Activated CD4-positive, alpha-beta T cell treated with anti-CD3 and anti-CD28 coated beads for 1 hour (primary cell): ENCODE results near the gene SLF2.
"Not testable (repeated sequence)": the region's sequence is repeated elsewhere in the genome, so short reads cannot be mapped to it uniquely, and the experiment has no call there.

Experiments
- DNase-seq: peaks from one replicate; pipeline ENCODE4 v3.0.0-alpha.2; 2020

The SLF2 gene

GRCh38 chr10:100967332-100967731 lies 54.6 kb downstream of the SLF2 start:
- DNase-seq, result no peak

DNA sequence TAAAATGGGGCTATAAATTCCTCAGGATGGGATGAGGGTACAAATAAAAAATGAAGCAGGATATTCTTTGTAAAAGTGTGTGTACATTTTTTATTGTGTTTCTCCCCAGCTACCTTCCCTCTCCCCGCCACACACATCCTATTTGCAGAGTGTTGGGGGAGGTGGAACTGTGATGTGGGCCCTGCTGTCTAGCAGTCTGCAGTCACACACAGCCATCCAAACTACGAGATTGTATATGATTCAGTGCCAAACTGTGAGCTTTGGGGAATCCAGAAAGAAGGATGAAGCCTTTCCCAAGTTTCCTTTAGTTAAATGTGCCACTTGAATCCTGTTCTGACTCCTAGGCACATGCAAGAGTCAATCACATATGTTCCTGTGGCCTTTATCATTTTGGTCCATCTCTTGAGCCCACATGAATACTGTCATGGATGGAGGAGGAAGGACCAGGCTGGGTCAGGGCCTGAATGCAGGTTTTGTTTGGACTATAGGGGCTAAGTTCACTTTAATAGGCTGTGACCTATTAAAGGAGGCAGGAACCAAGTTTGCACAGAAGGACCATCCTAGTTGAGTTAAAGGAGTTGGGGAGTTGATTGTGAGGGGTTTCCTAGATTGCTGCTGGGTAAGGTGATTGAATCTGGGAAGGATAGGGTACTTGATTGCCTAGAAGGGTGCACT lies 55.4 kb downstream of the SLF2 start:
- no peak for DNase-seq

- DNase-seq, result no peak
Measured at GRCh38 chr10:100968863-100969186, 56.1 kb downstream of the SLF2 start.

- DNase-seq, result no peak
Measured at GRCh38 chr10:100969187-100970075, 56.7 kb downstream of the SLF2 start, which contains the start of gene SEMA4G. TSS of gene SEMA4G (plus strand) at chr10:100969504. CDS start at chr10:100972913, 3,409 bp downstream.

- no peak for DNase-seq
Measured at GRCh38 chr10:100970076-100970913, 57.5 kb downstream of the SLF2 start.

- DNase-seq, result no peak
Measured at GRCh38 chr10:100970914-100971811, 58.4 kb downstream of the SLF2 start.

DNA sequence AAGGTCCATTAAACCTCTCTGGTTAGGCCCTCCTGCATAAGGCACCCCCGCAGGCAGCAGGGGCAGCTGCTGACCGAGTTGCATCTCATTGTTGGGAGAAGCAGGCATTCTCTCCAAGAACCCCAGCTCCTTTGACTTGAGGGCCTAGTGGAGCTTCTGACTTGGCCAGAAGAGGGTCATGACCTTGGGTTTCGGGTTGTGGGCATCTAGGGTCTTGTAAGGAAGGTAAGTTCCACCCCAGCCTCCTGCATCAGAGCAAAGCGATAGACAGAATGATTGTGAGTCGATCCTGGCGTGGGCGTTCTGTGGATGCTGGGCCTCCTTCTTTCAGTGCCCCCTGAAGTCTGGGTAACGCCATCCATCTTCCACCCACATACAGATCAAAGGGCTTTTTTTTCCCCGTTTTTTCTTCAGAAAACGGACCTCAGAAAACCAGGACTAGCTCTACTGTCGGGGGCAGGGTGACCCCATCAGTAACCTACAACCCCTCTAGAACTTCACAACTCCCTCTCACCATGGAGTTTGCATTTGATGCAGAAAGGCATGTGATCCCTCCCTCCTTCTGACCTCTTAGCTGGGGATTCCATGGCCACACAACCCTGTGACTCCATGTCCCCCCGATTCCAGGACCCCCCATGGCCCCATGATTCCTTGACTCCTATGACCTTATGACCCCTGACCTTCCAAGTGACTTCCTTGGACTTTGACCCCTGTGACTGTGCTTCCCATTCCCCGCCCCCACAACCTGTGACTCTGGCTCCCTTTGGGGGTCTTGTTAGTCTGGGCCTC lies 59.5 kb downstream of the SLF2 start:
- no peak for DNase-seq

GRCh38 chr10:100972904-100973535 lies 60.3 kb downstream of the SLF2 start:
- DNase-seq, result no peak

DNA sequence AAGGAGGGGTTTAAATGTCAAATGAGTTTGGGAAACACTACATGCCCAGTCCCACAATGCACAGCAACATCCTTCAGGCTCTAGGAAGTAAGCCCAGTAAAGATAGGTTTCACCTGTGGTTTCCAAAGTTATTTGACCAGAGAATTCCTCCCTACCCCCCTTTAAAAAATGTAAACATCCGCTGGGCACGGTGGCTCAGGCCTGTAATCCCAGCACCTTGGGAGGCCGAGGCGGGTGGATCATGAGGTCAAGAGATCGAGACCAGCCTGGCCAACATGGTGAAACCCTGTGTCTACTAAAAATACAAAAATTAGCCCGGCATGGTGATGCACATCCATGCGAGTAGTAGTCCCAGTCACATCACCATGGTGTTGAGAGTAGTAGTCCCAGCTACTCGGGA lies 62.6 kb downstream of the SLF2 start:
- DNase-seq, result not testable (repeated sequence)

DNA sequence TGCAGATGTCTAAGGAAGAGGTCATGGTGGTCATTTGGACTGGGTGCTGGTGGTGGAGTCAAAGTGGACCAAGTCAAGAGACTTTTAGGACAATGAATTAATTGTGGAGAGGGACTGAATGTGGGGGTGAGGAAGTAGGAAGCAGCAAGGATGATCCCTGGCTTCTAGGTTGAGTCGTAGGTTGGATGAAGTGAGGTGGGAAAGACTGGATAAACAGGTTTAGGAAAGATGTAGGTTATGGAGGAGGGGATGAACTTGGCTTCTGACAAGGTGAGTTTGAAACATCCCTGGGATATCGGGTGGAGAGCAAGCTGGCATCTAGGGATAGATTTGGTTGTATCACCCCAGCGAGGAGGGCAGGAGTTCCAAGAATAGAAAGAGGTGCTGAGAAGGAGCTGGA lies 64.1 kb downstream of the SLF2 start:
- no peak for DNase-seq

DNA sequence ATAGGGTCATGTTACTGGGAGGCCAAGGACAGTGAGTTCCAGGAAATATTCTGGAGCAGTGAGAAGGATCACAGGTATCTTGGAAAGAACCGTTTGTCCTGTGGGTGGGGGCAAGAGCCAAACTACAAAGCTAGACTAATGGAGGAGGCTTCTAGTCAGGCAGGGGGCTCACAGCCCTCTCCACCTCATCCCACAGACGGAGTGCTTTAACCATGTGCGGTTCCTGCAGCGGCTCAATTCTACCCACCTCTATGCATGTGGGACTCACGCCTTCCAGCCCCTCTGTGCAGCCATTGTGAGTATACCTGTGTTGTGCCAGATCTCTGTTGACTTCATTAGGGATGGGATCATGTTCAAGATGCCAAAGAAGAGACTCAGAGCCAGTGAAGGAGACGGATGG lies 64.7 kb downstream of the SLF2 start:
- no peak for DNase-seq

DNA sequence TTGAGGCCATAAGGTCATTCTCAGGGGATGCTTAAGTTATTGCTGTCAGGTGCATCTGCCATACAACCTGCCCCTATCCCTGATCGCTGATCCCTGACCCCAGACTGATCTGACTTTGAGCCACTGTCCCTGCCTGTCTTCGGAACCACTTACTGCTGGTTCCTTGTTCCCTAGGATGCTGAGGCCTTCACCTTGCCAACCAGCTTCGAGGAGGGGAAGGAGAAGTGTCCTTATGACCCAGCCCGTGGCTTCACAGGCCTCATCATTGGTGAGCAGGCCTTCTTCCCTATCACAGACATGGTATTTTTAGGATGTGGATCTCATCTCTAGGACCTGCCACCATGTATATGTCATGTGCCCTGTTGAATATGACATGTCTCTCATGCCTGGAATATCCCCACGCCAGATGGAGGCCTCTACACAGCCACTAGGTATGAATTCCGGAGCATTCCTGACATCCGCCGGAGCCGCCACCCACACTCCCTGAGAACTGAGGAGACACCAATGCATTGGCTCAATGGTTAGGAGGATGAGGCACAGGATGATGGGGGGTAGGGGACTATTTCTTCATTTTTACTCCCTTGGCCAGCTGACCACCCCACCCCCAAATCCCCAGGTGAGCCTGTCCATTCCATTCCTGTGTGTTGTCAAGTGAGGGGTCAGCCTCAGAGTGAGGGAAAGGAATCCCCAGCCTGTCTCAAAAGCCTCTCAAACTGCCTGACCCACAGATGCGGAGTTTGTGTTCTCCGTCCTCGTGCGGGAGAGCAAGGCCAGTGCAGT lies 65.5 kb downstream of the SLF2 start:
- no peak for DNase-seq

DNA sequence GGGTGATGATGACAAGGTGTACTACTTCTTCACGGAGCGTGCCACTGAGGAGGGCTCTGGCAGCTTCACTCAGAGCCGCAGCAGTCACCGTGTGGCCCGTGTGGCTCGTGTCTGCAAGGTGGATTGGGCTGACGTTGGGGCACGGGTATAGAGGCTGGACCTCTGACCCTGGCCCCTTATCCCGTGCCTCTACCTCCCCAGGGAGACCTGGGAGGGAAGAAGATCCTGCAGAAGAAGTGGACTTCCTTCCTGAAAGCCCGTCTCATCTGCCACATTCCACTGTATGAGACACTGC lies 66.1 kb downstream of the SLF2 start:
- no peak for DNase-seq

GRCh38 chr10:100979791-100980272 lies 67.1 kb downstream of the SLF2 start:
- DNase-seq, result no peak

DNA sequence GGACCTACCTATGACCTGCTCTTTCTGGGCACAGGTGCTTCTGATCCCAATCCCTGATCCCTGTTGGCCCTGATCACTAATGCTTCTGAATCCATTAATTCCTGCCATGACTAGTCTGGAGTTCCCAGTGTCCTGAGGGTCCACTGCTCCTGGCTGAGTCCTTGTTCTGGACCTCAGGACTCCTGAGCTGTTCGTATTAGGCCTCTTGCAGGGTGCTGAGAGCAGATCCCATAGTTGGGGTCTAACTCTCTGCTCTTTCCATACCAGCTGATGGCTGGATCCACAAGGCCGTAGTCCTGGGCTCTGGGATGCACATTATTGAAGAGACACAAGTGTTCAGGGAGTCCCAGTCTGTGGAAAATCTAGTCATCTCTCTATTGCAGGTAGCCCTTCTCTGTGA lies 67.5 kb downstream of the SLF2 start:
- DNase-seq, result no peak

GRCh38 chr10:100980711-100981110 lies 67.9 kb downstream of the SLF2 start:
- no peak for DNase-seq

DNA sequence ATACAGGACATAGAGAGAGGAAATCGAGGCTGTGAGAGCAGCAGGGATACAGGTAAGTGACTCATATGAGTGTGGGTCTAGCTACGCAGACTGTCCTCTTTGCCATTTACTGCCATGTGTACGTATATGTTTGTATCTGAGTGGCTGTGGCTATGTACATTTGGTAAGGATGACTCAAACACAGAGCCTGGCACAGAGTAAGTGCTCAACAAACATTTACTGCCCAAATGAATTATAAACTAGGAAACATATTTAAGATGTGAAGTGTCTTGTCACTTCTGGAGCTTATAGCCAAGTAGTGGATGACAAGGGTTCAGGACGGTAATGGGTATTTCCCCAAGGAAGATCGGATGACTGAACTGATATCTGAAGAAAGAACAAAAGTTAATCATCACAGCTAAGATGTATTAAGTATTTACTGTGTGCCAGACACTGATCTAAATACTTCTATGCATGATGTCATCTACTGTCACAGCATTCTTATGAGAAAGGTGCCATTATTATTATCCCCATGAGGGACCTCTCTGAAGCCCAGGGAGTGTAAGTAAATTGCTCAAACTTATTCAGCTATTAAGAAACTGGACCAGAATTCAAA lies 68.5 kb downstream of the SLF2 start:
- no peak for DNase-seq

- DNase-seq, result no peak
Measured at GRCh38 chr10:100982916-100983830, 70.4 kb downstream of the SLF2 start.
